Large intestine (tissue), 3 donors: ENCODE measurements around the gene RASGRF2. TPM values are rescaled to one million over a fixed set of nuclear protein-coding genes. Genes with fewer than 3 reads are reported as not detected.

Source experiments
- DNase-seq, 2 donors: peaks; one replicate each; pipeline versions ENCODE4 v3.0.0 to v3.0.0-alpha.2; 2013
- H3K27ac ChIP-seq: one replicate; pipeline ENCODE4 v1.5.1; 2013; ENCODE audit warnings: low read length
- H3K27me3 ChIP-seq: 2 replicates; pipeline ENCODE4 v1.6.1; 2013; ENCODE audit warnings: low read length; ENCODE audit not compliant: control insufficient read depth, insufficient read depth
- H3K36me3 ChIP-seq: 2 replicates; pipeline ENCODE4 v1.6.1; 2013; ENCODE audit warnings: low read length; ENCODE audit not compliant: control insufficient read depth, insufficient read depth
- H3K4me1 ChIP-seq: one replicate; pipeline ENCODE4 v1.6.1; 2013; ENCODE audit warnings: low read length; ENCODE audit not compliant: control insufficient read depth, insufficient read depth
- H3K4me3 ChIP-seq: one replicate; pipeline ENCODE4 v1.5.1; 2013; ENCODE audit warnings: low read length
- H3K9me3 ChIP-seq: one replicate; pipeline ENCODE4 v1.6.1; 2013; ENCODE audit warnings: mild to moderate bottlenecking, low read depth, low read length, moderate library complexity; ENCODE audit not compliant: control insufficient read depth
- WGBS: methylation state at CpG from one replicate; pipeline ENCODE4 v1.1.5; 2013; ENCODE audit warnings: low lambda C conversion rate; ENCODE audit not compliant: insufficient coverage; 5-methylcytosine and 5-hydroxymethylcytosine counted together
- polyA plus RNA-seq: library from polyadenylated mRNA; unstranded; fragments of 120-200 nt; gene quantifications from one replicate; pipeline ENCODE4 v1.2.1, GENCODE V29; 2013

The RASGRF2 gene
- polyA plus RNA-seq, 1 donor, result 3.1 TPM

DNA sequence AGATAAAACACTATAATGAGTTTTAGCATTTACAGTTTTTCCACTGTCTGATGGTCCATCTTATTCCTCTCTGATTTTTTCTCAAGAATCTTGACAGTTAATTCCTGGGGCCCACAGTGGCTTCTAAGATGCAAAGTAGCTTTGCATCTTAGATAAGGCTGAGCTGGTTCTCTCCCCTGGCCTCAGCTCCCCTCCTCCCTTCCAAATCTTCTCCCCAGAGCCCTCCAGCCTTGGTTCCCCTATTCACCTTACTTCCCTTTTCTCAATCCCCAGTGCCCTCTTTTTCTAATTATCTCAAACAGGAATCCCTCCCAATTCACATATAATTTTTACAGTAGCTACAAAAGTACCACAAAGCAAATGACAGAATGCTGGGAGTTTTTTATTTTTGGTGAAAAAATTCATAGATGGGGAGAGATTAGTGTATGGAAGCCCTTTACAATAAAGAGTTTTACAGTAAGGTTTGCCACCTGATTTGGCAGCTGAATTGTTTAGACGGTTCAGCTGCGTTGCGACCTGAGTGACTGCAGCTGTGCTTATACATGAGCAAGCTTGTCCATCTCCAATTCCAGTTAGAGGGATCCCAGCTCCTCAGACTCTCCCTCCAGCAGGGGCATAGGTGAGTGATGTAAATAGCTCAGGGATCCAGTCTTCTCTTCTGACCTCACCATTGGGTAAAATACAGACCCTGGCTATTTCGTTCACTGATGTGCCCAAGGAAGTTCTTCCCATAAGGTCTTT lies 221.6 kb downstream of the RASGRF2 start:
- no peaks in the 10 kb centered on the region for H3K27me3 ChIP-seq
- no peak for DNase-seq
- no peak overlapping the region for H3K27ac ChIP-seq
- no peaks in the 10 kb centered on the region for H3K36me3 ChIP-seq
- no peaks in the 10 kb centered on the region for H3K9me3 ChIP-seq
- no CpG with 5 or more reads among the region's 4 CpGs for whole genome bisulfite sequencing
- no peak overlapping the region for H3K4me3 ChIP-seq
- no peaks in the 10 kb centered on the region for H3K4me1 ChIP-seq

DNA sequence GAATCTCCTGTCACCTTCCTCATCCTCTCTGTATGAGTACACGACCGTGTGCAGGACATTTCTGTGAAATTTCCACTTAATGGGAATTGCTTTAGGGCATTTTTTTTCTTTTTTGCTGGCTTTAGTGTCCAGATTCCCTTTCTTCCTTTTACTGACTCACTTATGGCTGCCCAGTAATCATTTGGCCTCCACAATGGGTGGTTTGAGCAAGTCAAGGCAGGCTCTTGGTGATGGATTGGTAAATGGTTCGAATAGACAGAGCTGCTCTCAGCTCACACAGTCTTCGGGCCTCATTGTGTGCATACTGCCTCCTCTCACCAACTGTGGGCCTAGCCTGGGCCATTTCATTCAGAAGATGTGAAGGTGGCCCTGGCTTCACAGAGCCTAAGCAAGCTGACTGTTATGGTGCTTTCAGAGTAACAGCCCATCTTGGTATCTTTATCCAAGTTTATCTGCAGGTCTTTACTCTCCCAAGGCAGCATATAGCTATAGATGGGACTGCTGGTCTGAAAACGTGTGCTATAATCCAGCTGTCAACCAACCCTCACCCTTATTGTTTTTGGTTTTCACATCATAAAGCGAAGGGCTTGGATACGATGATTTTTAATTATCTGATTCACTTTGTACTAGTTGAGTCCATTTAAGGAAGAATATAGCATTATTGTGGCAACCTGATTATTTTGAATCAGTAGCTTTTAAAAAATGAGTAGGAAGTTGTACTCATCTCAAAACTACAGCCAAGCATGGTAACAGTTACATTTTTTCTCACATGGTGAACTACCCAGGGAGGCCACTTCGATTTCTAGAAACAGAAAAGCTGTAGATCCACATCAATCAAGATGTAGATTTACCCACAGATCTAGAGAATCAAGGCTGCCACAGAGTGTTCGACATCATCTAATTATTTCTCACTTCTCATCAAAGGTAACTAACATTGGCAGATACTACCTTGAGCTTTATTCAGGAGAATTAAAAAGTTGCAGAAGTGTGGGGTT lies 222.5 kb downstream of the RASGRF2 start:
- WGBS, result 96% methylated on average over 4 of the region's 9 CpGs
- H3K4me3 ChIP-seq, result no peak overlapping the region
- no peaks in the 10 kb centered on the region for H3K9me3 ChIP-seq
- no peaks in the 10 kb centered on the region for H3K4me1 ChIP-seq
- no peak for DNase-seq
- no peaks in the 10 kb centered on the region for H3K36me3 ChIP-seq
- no peak overlapping the region for H3K27ac ChIP-seq
- H3K27me3 ChIP-seq, result no peaks in the 10 kb centered on the region

DNA sequence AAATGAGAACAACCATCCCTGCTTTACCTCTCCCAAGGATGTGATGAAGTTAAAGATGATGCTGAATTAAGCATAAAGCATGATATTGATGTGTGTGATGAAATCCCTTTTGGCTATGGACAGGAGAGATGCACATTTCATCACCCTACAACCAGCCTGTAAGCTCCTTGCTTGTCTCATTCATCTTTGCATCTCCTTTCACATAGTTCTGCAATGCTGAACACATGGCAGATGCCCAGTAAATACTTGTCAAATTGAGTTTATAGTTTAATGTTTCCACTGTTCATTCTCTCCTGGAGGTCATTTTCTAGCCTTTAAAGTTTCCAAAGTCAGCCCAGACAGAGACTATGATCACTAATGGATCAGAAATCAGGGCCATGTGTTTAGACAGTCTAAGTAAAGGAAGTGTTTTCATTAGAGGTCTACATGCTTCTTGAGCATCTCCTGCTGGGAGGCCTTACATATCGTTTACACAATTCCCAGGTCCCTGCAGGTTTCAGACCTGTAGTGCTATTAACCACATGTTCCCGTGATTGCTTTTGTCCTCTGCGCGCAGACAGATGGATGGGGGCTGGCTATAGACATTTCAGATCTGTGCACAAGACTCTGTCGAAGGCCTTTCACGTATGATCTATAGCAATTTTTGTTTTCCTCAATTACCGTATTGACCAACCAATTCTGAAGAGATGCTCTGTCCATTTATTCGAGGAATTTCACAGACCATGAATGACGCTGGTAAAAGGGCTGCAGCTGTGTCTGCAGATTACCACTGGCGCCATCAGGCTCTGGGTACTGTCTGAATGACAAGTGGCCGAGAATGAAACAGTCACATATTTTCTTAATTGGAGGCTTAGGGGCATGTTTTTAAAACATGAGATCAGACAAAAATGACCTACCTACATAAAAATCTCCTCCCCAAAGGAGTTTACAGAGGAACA lies 223.9 kb downstream of the RASGRF2 start:
- no peak overlapping the region for H3K27ac ChIP-seq
- WGBS, result no CpG with 5 or more reads among the region's 11 CpGs
- no peaks in the 10 kb centered on the region for H3K36me3 ChIP-seq
- no peak for DNase-seq
- no peak overlapping the region for H3K4me3 ChIP-seq
- H3K27me3 ChIP-seq, result no peaks in the 10 kb centered on the region
- H3K4me1 ChIP-seq, result no peaks in the 10 kb centered on the region
- no peaks in the 10 kb centered on the region for H3K9me3 ChIP-seq

DNA sequence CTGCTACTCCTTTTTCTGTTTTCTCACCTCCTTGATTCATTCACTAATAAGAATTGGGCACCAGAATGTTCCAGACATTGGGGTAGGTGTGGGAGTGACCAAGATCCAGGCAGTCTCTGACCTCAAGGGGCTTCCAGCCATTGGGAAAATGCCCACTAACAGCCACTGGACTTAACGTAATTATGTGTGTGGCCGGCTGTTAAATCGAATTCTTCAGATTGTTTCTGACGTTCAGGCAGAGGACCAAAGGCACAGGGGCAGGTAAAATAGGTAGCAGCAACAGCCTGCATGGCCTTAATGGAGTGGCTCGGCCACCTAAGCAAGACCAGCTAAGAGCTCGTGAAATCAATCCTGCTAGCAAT lies 224.6 kb downstream of the RASGRF2 start:
- Histone ChIP-seq H3K36me3 (no peaks in the 10 kb centered on the region), H3K9me3 (no peaks in the 10 kb centered on the region), H3K4me3 (no peak overlapping the region), H3K4me1 (no peaks in the 10 kb centered on the region), H3K27me3 (no peaks in the 10 kb centered on the region), H3K27ac (no peak overlapping the region)
- DNase-seq, result no peak
- WGBS, result 67% methylated on average over 1 of the region's 6 CpGs

DNA sequence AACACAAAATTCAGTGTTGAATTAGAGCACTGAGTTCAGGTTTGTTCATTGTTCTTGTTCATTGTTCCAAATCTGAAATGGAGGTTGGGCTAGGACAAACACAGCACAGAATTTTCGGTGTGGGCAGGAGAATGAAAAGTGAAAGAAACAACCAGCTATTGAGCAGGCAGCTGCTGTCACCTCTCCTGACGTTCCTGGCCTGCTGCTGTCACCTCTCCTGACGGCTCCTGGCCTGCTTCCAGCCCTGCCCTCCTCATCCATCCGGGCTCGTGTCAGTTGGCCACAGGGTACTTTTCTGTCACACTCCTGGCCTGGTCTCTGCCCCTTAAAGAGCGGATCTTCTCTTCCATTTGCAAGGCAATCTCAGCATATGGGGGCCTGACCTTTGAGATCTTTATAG lies 227.7 kb downstream of the RASGRF2 start:
- H3K27ac ChIP-seq, result no peak overlapping the region

DNA sequence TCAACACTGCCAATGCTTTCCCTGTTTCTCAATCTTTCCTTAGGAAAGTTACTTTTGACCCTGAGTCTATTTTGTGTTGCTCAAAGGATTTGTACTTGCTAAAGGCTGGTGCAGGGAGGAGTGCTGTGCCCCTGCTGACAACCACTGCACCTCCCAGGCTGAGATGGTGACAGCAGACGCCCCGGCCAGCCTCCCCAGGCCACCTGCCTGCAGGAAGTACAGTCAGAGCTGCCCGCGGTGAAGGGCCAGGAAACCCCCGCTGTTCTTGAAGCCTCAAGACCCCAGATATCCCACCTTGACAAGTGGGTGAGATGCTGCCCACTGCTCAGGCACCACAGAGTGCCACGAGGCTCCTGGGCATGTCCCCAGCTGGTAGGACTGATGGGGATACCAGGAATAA lies 228.8 kb downstream of the RASGRF2 start:
- Histone ChIP-seq H3K27ac (no peak overlapping the region), H3K4me3 (no peak overlapping the region), H3K4me1 (no peaks in the 10 kb centered on the region), H3K27me3 (no peaks in the 10 kb centered on the region), H3K9me3 (no peaks in the 10 kb centered on the region), H3K36me3 (no peaks in the 10 kb centered on the region)
- DNase-seq, result no peak
- no CpG with 5 or more reads among the region's 6 CpGs for WGBS

More for the DNA sequence above, 227.7 kb downstream of the RASGRF2 start:
- peak in 1 of 2 donors; percentile 29 for DNase-seq
- no peaks in the 10 kb centered on the region for H3K9me3 ChIP-seq
- no peak overlapping the region for H3K4me3 ChIP-seq
- WGBS, result no CpG with 5 or more reads among the region's 6 CpGs
- no peaks in the 10 kb centered on the region for H3K36me3 ChIP-seq
- H3K27me3 ChIP-seq, result no peaks in the 10 kb centered on the region
- no peaks in the 10 kb centered on the region for H3K4me1 ChIP-seq

DNA sequence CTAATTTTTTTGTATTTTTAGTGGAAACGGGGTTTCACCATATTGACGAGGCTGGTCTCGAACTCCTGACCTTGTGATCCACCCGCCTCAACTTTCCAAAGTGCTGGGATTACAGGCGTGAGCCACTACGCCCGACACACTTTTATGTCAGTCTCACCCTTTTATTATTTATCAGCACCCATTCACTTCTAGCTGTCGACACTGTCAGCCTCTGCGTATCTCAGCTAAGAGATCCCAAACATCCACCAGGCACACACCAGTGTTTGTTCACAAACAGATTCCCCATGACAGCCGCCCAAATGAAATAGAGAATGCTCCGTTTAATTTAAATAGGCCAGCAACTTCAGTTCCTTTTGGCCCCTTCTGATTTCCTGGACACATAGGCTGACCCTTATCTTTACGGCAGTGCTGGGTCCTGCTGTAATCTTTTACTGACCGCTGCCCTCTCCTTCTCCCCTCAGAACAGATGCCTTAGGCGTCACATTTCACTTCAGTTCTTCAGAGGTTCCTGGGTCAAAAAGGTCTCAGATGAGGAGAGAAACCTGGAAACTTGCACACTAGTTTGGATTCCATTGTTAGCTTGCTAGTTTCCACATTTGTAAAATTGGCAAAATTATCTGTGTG lies 229.8 kb downstream of the RASGRF2 start:
- no peaks in the 10 kb centered on the region for H3K4me1 ChIP-seq
- H3K9me3 ChIP-seq, result no peaks in the 10 kb centered on the region
- H3K27ac ChIP-seq, result no peak overlapping the region
- H3K27me3 ChIP-seq, result no peaks in the 10 kb centered on the region
- H3K36me3 ChIP-seq, result no peaks in the 10 kb centered on the region
- WGBS, result no CpG with 5 or more reads among the region's 14 CpGs
- no peak for DNase-seq
- H3K4me3 ChIP-seq, result no peak overlapping the region

DNA sequence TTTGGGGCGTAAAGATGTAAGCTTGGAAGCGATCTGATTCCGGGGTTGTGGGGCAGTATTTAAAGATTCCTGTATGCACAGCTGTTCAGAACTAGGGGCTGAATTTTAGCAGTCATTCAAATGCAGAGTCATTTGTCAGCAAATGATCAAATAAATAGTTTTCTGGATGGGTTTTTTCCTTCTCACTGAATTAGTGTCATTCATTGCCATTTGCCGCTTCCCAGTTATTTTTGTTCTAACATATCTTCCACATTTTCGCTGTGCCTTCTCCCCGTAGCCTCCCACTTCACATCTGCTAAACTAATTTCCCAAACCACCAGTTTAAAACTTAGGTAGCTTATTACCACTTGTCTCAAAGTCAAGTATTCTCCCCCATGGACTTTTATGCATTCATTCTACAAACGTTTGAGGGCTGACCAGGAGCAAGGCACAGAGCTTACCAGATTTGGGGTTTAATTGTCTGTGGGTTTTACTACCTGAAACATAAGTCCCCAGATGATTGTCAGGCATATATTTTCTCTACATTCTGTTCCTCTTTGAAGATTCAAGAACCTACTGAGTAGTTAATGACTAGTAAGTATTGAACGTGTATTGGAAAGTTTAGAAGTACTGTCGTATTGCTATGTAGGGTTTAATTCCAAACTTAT lies 231.7 kb downstream of the RASGRF2 start:
- Histone ChIP-seq H3K4me1 (no peaks in the 10 kb centered on the region), H3K9me3 (no peaks in the 10 kb centered on the region), H3K27ac (no peak overlapping the region), H3K36me3 (no peaks in the 10 kb centered on the region), H3K27me3 (no peaks in the 10 kb centered on the region), H3K4me3 (no peak overlapping the region)
- WGBS, result 91% methylated on average over 3 of the region's 9 CpGs
- DNase-seq, result no peak

DNA sequence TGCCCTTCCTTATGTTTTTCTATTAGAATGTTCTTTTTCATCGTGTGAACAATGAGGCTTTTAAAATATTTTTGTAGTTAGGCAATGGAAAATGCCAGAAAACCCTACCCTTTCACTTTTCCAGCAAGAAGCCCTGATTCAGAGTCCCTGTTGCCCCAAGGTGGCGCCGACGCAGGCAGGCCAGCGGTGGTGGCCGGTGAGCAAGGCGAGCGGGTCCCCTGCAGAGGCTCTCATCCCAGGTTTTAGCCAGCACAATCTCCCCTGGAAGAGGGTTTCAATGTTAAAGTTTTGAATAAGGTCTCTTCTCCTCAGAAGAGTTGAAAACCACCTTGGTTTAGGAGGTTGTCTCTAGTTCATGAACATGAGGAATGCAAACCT lies 232.2 kb downstream of the RASGRF2 start:
- WGBS, result no CpG with 5 or more reads among the region's 8 CpGs
- Histone ChIP-seq H3K9me3 (no peaks in the 10 kb centered on the region), H3K27ac (no peak overlapping the region), H3K27me3 (no peaks in the 10 kb centered on the region), H3K36me3 (no peaks in the 10 kb centered on the region), H3K4me3 (no peak overlapping the region), H3K4me1 (no peaks in the 10 kb centered on the region)
- DNase-seq, result no peak
